ENCODE results near the gene HOXB6.

HOXB6 gene

GRCh38 chr17:48640858-48641180, 36.0 kb upstream of the HOXB6 start:
- H3K4me3 ChIP-seq (ENCODE audit: low read depth, low read length): no peak overlapping the region
- TF ChIP-seq CTCF (IDR thresholded peaks at IDR 0.05; ENCODE audit: control insufficient read depth, extremely low read depth, insufficient read depth): no peak
- DNase-seq (ENCODE audit: low read depth): no peak

- no peak for TF ChIP-seq CTCF (IDR thresholded peaks at IDR 0.05; ENCODE audit: control insufficient read depth, extremely low read depth, insufficient read depth)
- no peak for DNase-seq (ENCODE audit: low read depth)
- H3K4me3 ChIP-seq (ENCODE audit: low read depth, low read length): no peak overlapping the region
These were observed 35.4 kb upstream of the HOXB6 start for GRCh38 chr17:48639982-48640857.

- no peak overlapping the region for H3K4me3 ChIP-seq (ENCODE audit: low read depth, low read length)
- DNase-seq (ENCODE audit: low read depth): no peak
- TF ChIP-seq CTCF (IDR thresholded peaks at IDR 0.05; ENCODE audit: control insufficient read depth, extremely low read depth, insufficient read depth): no peak
These were observed 34.4 kb upstream of the HOXB6 start for GRCh38 chr17:48639136-48639535.

DNA sequence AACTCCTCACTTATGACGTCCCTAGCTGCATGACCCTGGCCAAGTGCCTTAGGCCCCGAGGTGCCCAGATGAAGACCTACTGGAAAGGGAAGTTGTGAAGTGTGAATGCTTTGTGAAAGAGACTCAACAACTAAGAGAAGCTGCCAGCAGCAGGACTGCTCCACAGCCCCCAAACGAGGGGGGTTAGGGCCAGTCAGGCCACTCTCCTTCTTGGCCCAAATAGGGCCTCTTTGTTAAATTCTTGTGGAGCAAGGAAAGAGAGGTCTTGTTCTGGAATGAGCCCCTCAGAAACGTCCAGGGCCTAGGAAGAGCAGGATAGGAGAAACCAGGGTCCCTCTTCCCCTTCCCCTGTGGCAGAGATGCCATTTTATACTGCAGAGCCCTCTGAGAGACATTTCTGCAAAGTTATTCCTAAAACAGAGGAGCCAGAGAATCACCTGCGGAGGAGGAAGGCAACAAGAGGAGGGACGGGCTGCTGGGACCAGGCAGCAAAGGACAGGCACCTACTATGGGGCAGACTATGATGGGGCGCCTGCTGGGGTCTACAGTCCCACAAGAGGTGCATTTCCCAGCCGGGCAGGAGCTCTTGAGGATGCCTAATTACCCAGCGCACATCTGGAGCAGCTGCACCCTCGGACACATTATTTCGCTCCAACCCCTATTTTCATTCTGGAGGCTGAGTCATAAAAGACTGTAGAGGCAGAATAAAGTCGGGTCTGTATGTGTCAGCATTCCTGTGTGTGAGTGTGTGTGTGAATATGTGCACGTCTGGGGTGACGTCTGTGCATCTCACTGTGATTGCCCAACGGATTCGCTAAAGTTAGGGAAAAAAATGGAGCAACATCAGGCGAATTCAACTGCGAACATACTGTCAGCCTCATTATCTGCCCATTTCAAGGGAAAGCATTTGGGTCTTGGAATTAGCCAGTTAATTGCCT, 32.8 kb upstream of the HOXB6 start:
- no peak for DNase-seq (ENCODE audit: low read depth)

GRCh38 chr17:48636177-48637018, 31.6 kb upstream of the HOXB6 start:
- DNase-seq (ENCODE audit: low read depth): no peak
- H3K4me3 ChIP-seq (ENCODE audit: low read depth, low read length): no peak overlapping the region
- TF ChIP-seq CTCF (IDR thresholded peaks at IDR 0.05; ENCODE audit: control insufficient read depth, extremely low read depth, insufficient read depth): peak; percentile 58

More for the DNA sequence above, 32.8 kb upstream of the HOXB6 start:
- no peak for TF ChIP-seq CTCF (IDR thresholded peaks at IDR 0.05; ENCODE audit: control insufficient read depth, extremely low read depth, insufficient read depth)
- H3K4me3 ChIP-seq (ENCODE audit: low read depth, low read length): no peak overlapping the region

- no peak overlapping the region for H3K4me3 ChIP-seq (ENCODE audit: low read depth, low read length)
- no peak for TF ChIP-seq CTCF (IDR thresholded peaks at IDR 0.05; ENCODE audit: control insufficient read depth, extremely low read depth, insufficient read depth)
- DNase-seq (ENCODE audit: low read depth): no peak
These were observed 29.9 kb upstream of the HOXB6 start for GRCh38 chr17:48634493-48635208.

Measured in LNCaP clone FGC (cell line).